Panc1 (cell line): ENCODE results near the gene UBASH3A. TPM values are rescaled to one million over a fixed set of nuclear protein-coding genes. Genes with fewer than 3 reads are reported as not detected.

Source experiments
- ATAC-seq: fragments of 200-7000 bp; cut with Tn5 transposase; 2 replicates; pipeline ENCODE4 v1.9.1; 2020; ENCODE audit warnings: mild to moderate bottlenecking, moderate library complexity
- BruUV-seq: library from RNA; stranded (reverse); fragments of 400-500 nt; replicated peaks from 2 replicates; lab custom pipeline; 2021; lab: Mats Ljungman, UMichigan
- CTCF ChIA-PET: fragments of 300-600 bp; sonication (Branson Sonifier 250); formaldehyde crosslinking; loops from one replicate; lab custom pipeline; 2022; ENCODE audit warnings: antibody characterized with exemption; lab: Charles Lee
- POLR2A ChIA-PET: fragments of 300-600 bp; sonication (Branson Sonifier 250); formaldehyde crosslinking; loops from one replicate; lab custom pipeline; 2022; ENCODE audit warnings: antibody characterized with exemption; lab: Charles Lee
- DNase-seq: peaks from one replicate; pipeline ENCODE4 v3.0.0-alpha.2; 2010; ENCODE audit warnings: low read depth, low spot score
- H3K27ac ChIP-seq: 2 replicates; pipeline ENCODE4 v1.5.1; 2011; ENCODE audit warnings: mild to moderate bottlenecking, low read length, inconsistent platforms
- H3K27me3 ChIP-seq: fragments of 200-500 bp; sonication (Bioruptor generic); 2 replicates; pipeline ENCODE4 v1.6.0; 2014; ENCODE audit warnings: low read length, inconsistent platforms; ENCODE audit not compliant: control insufficient read depth, insufficient read depth
- H3K36me3 ChIP-seq: fragments of 200-500 bp; sonication (Bioruptor generic); 2 replicates; pipeline ENCODE4 v1.5.1; 2014; ENCODE audit warnings: inconsistent platforms, mild to moderate bottlenecking, low read length, moderate library complexity; ENCODE audit not compliant: control insufficient read depth, insufficient read depth
- H3K4me1 ChIP-seq: 2 replicates; pipeline ENCODE4 v1.5.1; 2011; ENCODE audit warnings: inconsistent platforms, mild to moderate bottlenecking, low read length, moderate library complexity; ENCODE audit not compliant: control insufficient read depth, insufficient read depth
- H3K4me3 ChIP-seq, 2 experiments: 2 replicates each; pipeline ENCODE4 v1.5.1; 2011 to 2012; ENCODE audit warnings: low read depth in 2 of 2, low read length in 2 of 2, mild to moderate bottlenecking in 2 of 2, inconsistent platforms in 1 of 2, moderate library complexity in 1 of 2
- H3K9me3 ChIP-seq: fragments of 200-500 bp; sonication (Bioruptor generic); 2 replicates; pipeline ENCODE4 v1.5.1; 2014; ENCODE audit warnings: low read depth, mild to moderate bottlenecking, inconsistent platforms, low read length, moderate library complexity; ENCODE audit not compliant: control insufficient read depth, insufficient read depth
- POLR2AphosphoS5 ChIP-seq: IDR thresholded peaks from 2 replicates; pipeline ENCODE4 v1.6.1; 2012; ENCODE audit warnings: mild to moderate bottlenecking, low read depth, low read length, moderate library complexity
- SIN3A ChIP-seq: IDR thresholded peaks from 2 replicates; pipeline ENCODE4 v1.6.1; 2012; ENCODE audit warnings: low read depth, mild to moderate bottlenecking, low read length, moderate library complexity, borderline replicate concordance; ENCODE audit not compliant: insufficient read depth
- TCF7L2 ChIP-seq: IDR thresholded peaks from 2 replicates; pipeline ENCODE4 v1.6.1; 2011; ENCODE audit warnings: mild to moderate bottlenecking, low read depth, low read length, inconsistent platforms
- in situ Hi-C: cut with HindIII; loops from 2 replicates; pipeline ENCODE4 v1.10.0; 2016; ENCODE audit warnings: low sequenced_read_pairs, low pct_unique_long_range_greater_than_20kb
- intact Hi-C: fragments of 100-400 bp; cut with micrococcal nuclease; formaldehyde crosslinking; loops from one replicate; pipeline ENCODE4 v1.10.0; 2022; ENCODE audit not compliant: unreplicated experiment
- total RNA-seq: library from RNA; stranded (reverse); gene quantifications from one replicate; pipeline ENCODE4 v1.2.1, GENCODE V29; 2021; ENCODE audit not compliant: unreplicated experiment
- TF ChIP-seq, protein P1 (sequence below): fragments of 450-650 bp; IDR thresholded peaks from 2 replicates; pipeline ENCODE4 v1.5.1; 2017; ENCODE audit warnings: mild to moderate bottlenecking
- TF ChIP-seq, protein P2 (sequence below), 2 experiments: IDR thresholded peaks; 2 replicates each; pipeline ENCODE4 v1.6.1; 2011 to 2012; ENCODE audit warnings: low read depth in 2 of 2, control low read depth in 1 of 2, low read length in 1 of 2, mild to moderate bottlenecking in 1 of 2, moderate library complexity in 1 of 2; ENCODE audit not compliant: insufficient read depth in 1 of 2

UBASH3A gene
- total RNA-seq, 1 experiment from 2014 or later: 0.33 TPM

DNA sequence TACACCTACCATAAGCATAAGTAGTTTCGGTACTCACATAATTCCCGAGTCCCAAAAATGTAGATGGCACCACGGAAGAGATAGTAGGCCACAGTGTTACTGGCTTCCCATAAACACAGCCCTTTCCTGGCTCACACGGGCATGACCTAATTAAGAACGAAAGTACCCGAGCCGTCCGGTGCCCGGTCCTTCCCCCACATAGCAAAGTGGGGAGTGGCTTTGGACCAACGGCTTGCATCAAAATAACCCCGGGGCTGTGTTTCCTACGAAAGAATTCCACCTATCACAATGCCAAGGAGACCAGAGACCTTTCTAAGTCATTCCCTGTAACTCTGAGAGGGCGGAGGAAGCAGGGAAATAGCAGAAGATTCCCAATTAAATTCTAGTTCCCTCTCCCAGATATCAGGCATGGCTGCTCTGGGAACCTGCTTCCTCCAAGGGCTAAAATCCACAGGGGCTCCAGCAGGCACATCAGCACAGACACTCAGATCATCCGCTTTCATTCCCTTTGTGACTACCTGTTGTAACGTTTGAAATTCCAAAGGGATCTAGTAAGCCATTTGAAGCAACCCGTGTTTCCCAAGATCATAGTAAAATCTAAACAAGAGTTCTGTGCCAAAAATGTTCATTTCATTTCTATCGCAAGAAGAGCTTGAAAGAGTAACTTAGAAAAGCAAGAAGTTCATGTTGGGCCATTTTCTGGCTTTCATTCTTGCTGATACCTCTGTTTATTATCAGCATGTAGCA lies 7.6 kb upstream of the UBASH3A start, which contains the start of gene TMPRSS3:
Gene TMPRSS3 (minus strand): TSS at position 148 of the 747 bp plus-strand sequence. CDS start 635 bp downstream, outside the sequence.
- no TSS peak for BruUV-seq
- Histone ChIP-seq H3K9me3 (no peaks in the 10 kb centered on the region), H3K4me3 (no peak within 1 kb of the TSS), H3K36me3 (no peaks in the 10 kb centered on the region), H3K4me1 (no peaks in the 10 kb centered on the region), H3K27ac (no peak within 1 kb of the TSS), H3K27me3 (no peaks in the 10 kb centered on the region; the same call in 1 of the 2 replicates)
- intact Hi-C loops: no loop called here
- in situ Hi-C loops: no loop called here
- DNase-seq (no peak), ATAC-seq (no peak)
- ChIA-PET CTCF (no interaction called here), POLR2A (no interaction called here)
- TF ChIP-seq TCF7L2 (no peak), POLR2AphosphoS5 (no peak), SIN3A (no peak)
- TF ChIP-seq, protein P1, sequence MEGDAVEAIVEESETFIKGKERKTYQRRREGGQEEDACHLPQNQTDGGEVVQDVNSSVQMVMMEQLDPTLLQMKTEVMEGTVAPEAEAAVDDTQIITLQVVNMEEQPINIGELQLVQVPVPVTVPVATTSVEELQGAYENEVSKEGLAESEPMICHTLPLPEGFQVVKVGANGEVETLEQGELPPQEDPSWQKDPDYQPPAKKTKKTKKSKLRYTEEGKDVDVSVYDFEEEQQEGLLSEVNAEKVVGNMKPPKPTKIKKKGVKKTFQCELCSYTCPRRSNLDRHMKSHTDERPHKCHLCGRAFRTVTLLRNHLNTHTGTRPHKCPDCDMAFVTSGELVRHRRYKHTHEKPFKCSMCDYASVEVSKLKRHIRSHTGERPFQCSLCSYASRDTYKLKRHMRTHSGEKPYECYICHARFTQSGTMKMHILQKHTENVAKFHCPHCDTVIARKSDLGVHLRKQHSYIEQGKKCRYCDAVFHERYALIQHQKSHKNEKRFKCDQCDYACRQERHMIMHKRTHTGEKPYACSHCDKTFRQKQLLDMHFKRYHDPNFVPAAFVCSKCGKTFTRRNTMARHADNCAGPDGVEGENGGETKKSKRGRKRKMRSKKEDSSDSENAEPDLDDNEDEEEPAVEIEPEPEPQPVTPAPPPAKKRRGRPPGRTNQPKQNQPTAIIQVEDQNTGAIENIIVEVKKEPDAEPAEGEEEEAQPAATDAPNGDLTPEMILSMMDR: no peak
- TF ChIP-seq, protein P2, sequence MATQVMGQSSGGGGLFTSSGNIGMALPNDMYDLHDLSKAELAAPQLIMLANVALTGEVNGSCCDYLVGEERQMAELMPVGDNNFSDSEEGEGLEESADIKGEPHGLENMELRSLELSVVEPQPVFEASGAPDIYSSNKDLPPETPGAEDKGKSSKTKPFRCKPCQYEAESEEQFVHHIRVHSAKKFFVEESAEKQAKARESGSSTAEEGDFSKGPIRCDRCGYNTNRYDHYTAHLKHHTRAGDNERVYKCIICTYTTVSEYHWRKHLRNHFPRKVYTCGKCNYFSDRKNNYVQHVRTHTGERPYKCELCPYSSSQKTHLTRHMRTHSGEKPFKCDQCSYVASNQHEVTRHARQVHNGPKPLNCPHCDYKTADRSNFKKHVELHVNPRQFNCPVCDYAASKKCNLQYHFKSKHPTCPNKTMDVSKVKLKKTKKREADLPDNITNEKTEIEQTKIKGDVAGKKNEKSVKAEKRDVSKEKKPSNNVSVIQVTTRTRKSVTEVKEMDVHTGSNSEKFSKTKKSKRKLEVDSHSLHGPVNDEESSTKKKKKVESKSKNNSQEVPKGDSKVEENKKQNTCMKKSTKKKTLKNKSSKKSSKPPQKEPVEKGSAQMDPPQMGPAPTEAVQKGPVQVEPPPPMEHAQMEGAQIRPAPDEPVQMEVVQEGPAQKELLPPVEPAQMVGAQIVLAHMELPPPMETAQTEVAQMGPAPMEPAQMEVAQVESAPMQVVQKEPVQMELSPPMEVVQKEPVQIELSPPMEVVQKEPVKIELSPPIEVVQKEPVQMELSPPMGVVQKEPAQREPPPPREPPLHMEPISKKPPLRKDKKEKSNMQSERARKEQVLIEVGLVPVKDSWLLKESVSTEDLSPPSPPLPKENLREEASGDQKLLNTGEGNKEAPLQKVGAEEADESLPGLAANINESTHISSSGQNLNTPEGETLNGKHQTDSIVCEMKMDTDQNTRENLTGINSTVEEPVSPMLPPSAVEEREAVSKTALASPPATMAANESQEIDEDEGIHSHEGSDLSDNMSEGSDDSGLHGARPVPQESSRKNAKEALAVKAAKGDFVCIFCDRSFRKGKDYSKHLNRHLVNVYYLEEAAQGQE (IDR thresholded peaks at IDR 0.05; ENCODE audit: insufficient read depth in 1 of 2, low read depth in 2 of 2, low read length in 1 of 2): no peak

DNA sequence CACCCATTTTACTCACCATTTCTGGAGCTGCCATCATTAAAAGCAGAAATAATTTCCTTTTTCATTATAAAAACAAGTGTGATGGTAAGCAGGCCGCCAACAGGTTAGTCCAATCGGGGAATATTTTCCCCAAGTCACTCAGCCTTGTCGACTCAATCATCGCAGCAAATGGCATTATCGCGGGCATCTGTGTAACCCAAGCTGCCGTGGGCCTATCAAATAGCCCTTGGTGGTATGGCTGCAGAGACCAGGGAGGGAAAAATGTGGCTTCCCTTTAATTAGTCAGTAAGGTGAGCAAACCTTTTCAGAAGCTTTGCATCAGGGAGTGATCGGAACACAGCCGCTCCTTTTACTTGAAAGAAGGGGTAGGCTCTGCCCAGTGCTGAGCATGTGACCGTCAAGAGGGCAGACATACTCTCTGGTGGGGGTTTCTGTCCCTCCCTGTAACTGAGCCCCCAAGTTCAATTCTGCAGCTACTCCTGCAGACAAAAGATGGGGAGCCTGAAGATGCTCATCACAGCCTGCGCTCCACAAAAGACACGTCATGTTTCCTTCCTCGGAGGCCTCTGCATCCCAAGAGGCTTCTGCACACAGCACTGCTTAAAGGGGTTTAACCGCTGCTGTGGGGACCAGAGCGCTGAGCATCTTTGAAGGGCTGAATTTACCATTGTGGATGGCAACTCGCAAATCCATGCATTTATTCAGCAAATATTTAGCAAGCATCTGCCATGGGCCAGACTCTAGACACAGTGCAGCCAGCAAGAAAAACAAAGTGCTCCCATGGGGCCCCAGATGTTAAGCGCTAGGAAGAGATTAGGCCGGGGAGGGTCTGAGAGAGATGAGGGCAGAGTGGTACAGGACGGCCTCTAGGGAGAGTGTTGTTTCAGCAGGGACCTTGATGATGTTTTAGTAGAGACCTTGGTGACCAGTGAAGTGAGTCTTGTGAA lies 6.6 kb upstream of the UBASH3A start:
- POLR2A ChIA-PET: no interaction called here
- CTCF ChIA-PET: interaction anchor here (0.6 kb wide), 1 partner anchor 353 kb away, joined by 3 read pairs; no protein-coding TSS in a partner anchor
- H3K36me3 ChIP-seq: no peaks in the 10 kb centered on the region
- in situ Hi-C loops (no loop called here), intact Hi-C loops (no loop called here)
- H3K4me1 ChIP-seq: no peaks in the 10 kb centered on the region
- H3K9me3 ChIP-seq: no peaks in the 10 kb centered on the region
- H3K4me3 ChIP-seq: no peak overlapping the region
- ATAC-seq (no peak), DNase-seq (no peak)
- H3K27me3 ChIP-seq: no peaks in the 10 kb centered on the region; the same call in 1 of the 2 replicates
- no TSS peak for BruUV-seq
- no peak overlapping the region for H3K27ac ChIP-seq
- TF ChIP-seq, protein P2 (IDR thresholded peaks at IDR 0.05; ENCODE audit: insufficient read depth in 1 of 2, low read depth in 2 of 2, low read length in 1 of 2): no peak
- TF ChIP-seq TCF7L2 (no peak), SIN3A (no peak), POLR2AphosphoS5 (no peak)
- TF ChIP-seq, protein P1: no peak
